GM23248 (cell line): ENCODE data around the gene ITPKB. TPM values are rescaled to one million over a fixed set of nuclear protein-coding genes. Genes with fewer than 3 reads are reported as not detected.

Source experiments
- DNase-seq: peaks from one replicate; pipeline ENCODE4 v3.0.0-alpha.2; 2015
- H2AFZ ChIP-seq: fragments of 200-600 bp; sonication (generic); 2 replicates; pipeline ENCODE4 v1.6.1; 2016; ENCODE audit warnings: antibody characterized with exemption
- H3F3A ChIP-seq: fragments of 200-600 bp; sonication (generic); 2 replicates; pipeline ENCODE4 v1.6.1; 2016; ENCODE audit warnings: mild to moderate bottlenecking, antibody characterized with exemption, mixed run types; ENCODE audit not compliant: insufficient read depth
- H3K27ac ChIP-seq: fragments of 200-600 bp; sonication (generic); 2 replicates; pipeline ENCODE4 v1.5.1; 2016; ENCODE audit warnings: mild to moderate bottlenecking
- H3K27me3 ChIP-seq: fragments of 200-600 bp; sonication (generic); replicated peaks from 2 replicates; pipeline ENCODE4 v1.6.1; 2016; ENCODE audit warnings: mild to moderate bottlenecking; ENCODE audit not compliant: insufficient read depth
- H3K36me3 ChIP-seq: fragments of 200-600 bp; sonication (generic); 2 replicates; pipeline ENCODE4 v1.6.1; 2016; ENCODE audit warnings: low read depth, mild to moderate bottlenecking
- H3K4me1 ChIP-seq: fragments of 200-600 bp; sonication (generic); 2 replicates; pipeline ENCODE4 v1.6.1; 2016; ENCODE audit warnings: mild to moderate bottlenecking; ENCODE audit not compliant: insufficient read depth
- H3K4me2 ChIP-seq: fragments of 200-600 bp; sonication (generic); one replicate; pipeline ENCODE4 v1.6.1; 2016; ENCODE audit warnings: mild to moderate bottlenecking; ENCODE audit not compliant: unreplicated experiment
- H3K4me3 ChIP-seq: fragments of 200-600 bp; sonication (generic); 2 replicates; pipeline ENCODE4 v1.5.1; 2016; ENCODE audit warnings: mild to moderate bottlenecking
- H3K79me2 ChIP-seq: fragments of 200-600 bp; sonication (generic); 2 replicates; pipeline ENCODE4 v1.6.1; 2016; ENCODE audit warnings: mild to moderate bottlenecking; ENCODE audit not compliant: insufficient read depth
- H3K9ac ChIP-seq: fragments of 200-600 bp; sonication (generic); 2 replicates; pipeline ENCODE4 v1.6.1; 2016; ENCODE audit warnings: mild to moderate bottlenecking
- H3K9me2 ChIP-seq: fragments of 200-600 bp; sonication (generic); 2 replicates; pipeline ENCODE4 v1.6.1; 2016; ENCODE audit warnings: mixed run types, mild to moderate bottlenecking, moderate library complexity; ENCODE audit not compliant: insufficient read depth
- H3K9me3 ChIP-seq: fragments of 200-600 bp; sonication (generic); one replicate; pipeline ENCODE4 v1.6.1; 2017; ENCODE audit warnings: low read depth
- H4K20me1 ChIP-seq: fragments of 200-600 bp; sonication (generic); 2 replicates; pipeline ENCODE4 v1.6.0; 2016; ENCODE audit not compliant: insufficient read depth
- EZH2 ChIP-seq: fragments of 200-600 bp; sonication (generic); IDR thresholded peaks from 2 replicates; pipeline ENCODE4 v1.6.1; 2018; ENCODE audit warnings: antibody characterized with exemption, mild to moderate bottlenecking; ENCODE audit not compliant: insufficient read depth, poor library complexity, severe bottlenecking
- EZH2phosphoT487 ChIP-seq: fragments of 200-600 bp; sonication (generic); IDR thresholded peaks from 2 replicates; pipeline ENCODE4 v1.6.1; 2018; ENCODE audit warnings: antibody characterized with exemption, moderate library complexity, mild to moderate bottlenecking, low read depth; ENCODE audit not compliant: insufficient read depth
- WGBS, 2 experiments: methylation state at CpG; one replicate each; pipeline ENCODE4 v1.1.6; 2015 to 2017; ENCODE audit warnings: low lambda C conversion rate in 2 of 2, low coverage in 1 of 2; ENCODE audit errors: missing lambda C conversion rate in 2 of 2; 5-methylcytosine and 5-hydroxymethylcytosine counted together
- in situ Hi-C: fragments of 300-500 bp; cut with MboI; formaldehyde crosslinking; loops from 2 replicates; pipeline ENCODE4 v1.15.0; 2020
- polyA plus RNA-seq: library from polyadenylated mRNA; unstranded; fragments of >200 nt; fragmentation: Nextera tagmentation; extraction: Ambion mirVana; gene quantifications from 2 replicates; pipeline ENCODE4 v1.2.1, GENCODE V29; 2016
- total RNA-seq: library from RNA; depleted of rRNA; stranded (reverse); fragments of >200 nt; shearing (Covaris generic); gene quantifications from 2 replicates; pipeline ENCODE4 v1.2.3, GENCODE V29; 2014

Gene ITPKB
- total and polyA plus RNA-seq, 2 experiments from 2014 or later: 0.26 to 0.86 TPM

DNA sequence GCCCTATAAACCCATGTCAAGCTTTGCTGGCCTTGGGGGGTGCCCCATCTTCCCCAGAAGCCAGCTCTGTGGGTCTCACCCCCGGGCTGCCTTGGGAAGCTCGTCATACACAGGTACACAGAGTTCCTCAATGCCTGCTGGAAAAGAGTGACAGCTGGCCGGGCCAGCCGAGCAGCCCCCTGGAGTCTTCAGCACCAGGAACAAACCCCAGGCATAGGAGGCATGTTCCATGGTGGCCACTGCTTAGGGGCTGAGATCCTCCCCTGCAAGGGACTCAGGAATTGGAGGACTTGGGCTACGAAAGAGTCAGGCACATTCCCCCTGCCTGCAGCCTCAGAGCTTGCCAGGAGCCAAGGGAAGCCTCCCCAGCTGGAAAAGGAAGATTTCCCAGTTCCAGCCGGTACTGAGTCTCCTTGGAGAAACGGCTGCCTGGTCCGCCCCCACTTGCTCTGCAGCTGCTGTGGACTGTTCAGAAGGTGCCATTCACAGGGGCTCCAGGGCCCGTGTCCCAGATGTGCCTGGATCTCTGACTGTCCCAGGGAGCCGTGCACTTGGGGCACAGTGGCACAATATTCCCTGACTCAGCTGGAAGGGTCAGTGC, 101.0 kb downstream of the ITPKB start:
- Histone ChIP-seq H3K9ac (no peak overlapping the region), H2AFZ (no peak overlapping the region), H3K27ac (no peak overlapping the region), H3K4me1 (0 out of 2 replicates have a peak, but pooled peaks cover 3% of the 10 kb centered on the region), H3K4me3 (no peak overlapping the region), H3F3A (no peaks in the 10 kb centered on the region), H3K9me2 (no peaks in the 10 kb centered on the region), H3K27me3 (no peaks in the 10 kb centered on the region), H4K20me1 (no peaks in the 10 kb centered on the region), H3K9me3 (no peaks in the 10 kb centered on the region), H3K4me2 (no peak overlapping the region), H3K79me2 (no peaks in the 10 kb centered on the region), H3K36me3 (no peaks in the 10 kb centered on the region)
- in situ Hi-C loops: loop anchor here (10.0 kb wide), 1 partner anchor 807 kb away; no protein-coding TSS in a partner anchor
- TF ChIP-seq EZH2: no peak
- TF ChIP-seq EZH2phosphoT487: no peak
- DNase-seq: no peak
- WGBS, 2 experiments: 69 to 78% methylated on average over 10 of the region's 10 CpGs

DNA sequence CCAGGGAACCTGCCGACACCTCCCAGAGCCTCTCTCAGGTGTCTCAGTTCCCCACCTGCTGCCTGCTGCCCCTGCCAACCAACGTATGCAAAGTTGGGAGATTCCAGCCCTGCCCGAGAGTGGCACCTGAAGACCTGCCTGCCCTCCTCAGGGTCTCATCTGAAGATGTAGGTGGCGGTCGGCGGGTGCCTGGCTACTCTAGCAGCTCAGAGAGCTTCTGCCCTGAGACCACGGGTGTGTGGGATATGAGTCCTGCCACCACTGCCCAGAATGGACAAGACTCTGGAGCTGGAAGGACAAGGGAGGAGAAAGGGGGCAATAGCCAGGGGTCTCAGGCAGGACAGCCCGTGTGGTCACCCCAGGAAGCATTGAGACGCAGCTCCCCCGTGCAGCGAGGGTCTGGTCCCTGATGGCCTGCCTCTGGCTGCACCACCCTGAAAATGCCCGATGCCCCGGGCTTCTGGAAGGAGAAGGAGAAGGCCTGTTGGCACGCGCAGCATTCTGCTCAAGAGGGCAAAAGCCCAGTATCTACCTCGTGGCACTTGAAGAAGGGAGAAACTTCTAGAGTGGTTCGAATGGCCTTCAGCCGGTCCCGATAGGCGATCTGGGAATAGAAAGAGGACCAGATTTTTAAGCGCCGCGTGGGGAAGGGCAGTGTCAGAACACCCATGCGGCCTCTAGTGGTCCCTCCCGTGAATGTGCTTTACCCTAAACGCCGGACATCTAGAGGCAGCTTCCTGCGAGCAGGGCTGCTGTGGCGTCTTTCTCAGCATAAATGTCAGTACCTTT, 101.7 kb downstream of the ITPKB start:
- no peak for DNase-seq
- no peaks in the 10 kb centered on the region for H3K27me3 ChIP-seq
- WGBS, 2 experiments: 76 to 81% methylated on average over 28 to 29 of the region's 29 CpGs
- H3K4me2 ChIP-seq: no peak overlapping the region
- H3K4me3 ChIP-seq: no peak overlapping the region
- H3K36me3 ChIP-seq: no peaks in the 10 kb centered on the region
- no peaks in the 10 kb centered on the region for H3K9me3 ChIP-seq
- H3K79me2 ChIP-seq: no peaks in the 10 kb centered on the region
- no peaks in the 10 kb centered on the region for H3K9me2 ChIP-seq
- H2AFZ ChIP-seq: no peak overlapping the region
- TF ChIP-seq EZH2 (no peak), EZH2phosphoT487 (no peak)
- in situ Hi-C loops: loop anchor here (10.0 kb wide), 1 partner anchor 807 kb away; no protein-coding TSS in a partner anchor
- H3K4me1 ChIP-seq: no peaks in the 10 kb centered on the region
- H3F3A ChIP-seq: no peaks in the 10 kb centered on the region
- H3K27ac ChIP-seq: no peak overlapping the region
- H3K9ac ChIP-seq: no peak overlapping the region
- H4K20me1 ChIP-seq: no peaks in the 10 kb centered on the region

- Histone ChIP-seq H3K9me2 (no peaks in the 10 kb centered on the region), H3K27me3 (no peaks in the 10 kb centered on the region), H3K4me3 (no peak overlapping the region), H3K79me2 (no peaks in the 10 kb centered on the region), H4K20me1 (no peaks in the 10 kb centered on the region), H3F3A (no peaks in the 10 kb centered on the region), H3K27ac (no peak overlapping the region), H3K36me3 (no peaks in the 10 kb centered on the region), H3K9me3 (no peaks in the 10 kb centered on the region), H3K9ac (no peak overlapping the region), H3K4me2 (no peak overlapping the region), H3K4me1 (no peaks in the 10 kb centered on the region), H2AFZ (no peak overlapping the region)
- in situ Hi-C loops: loop anchor here (10.0 kb wide), 1 partner anchor 808 kb away; no protein-coding TSS in a partner anchor
- TF ChIP-seq EZH2phosphoT487 (no peak), EZH2 (no peak)
- no peak for DNase-seq
- 95 to 100% methylated on average over 1 of the region's 1 CpG for WGBS, 2 experiments
Measured at GRCh38 chr1:226636847-226637096, 102.3 kb downstream of the ITPKB start.

- in situ Hi-C loops: loop anchor here (10.0 kb wide), 1 partner anchor 809 kb away; no protein-coding TSS in a partner anchor
- Histone ChIP-seq H3K9me2 (no peaks in the 10 kb centered on the region), H3K4me3 (no peak overlapping the region), H3K79me2 (no peaks in the 10 kb centered on the region), H2AFZ (no peak overlapping the region), H3K36me3 (no peaks in the 10 kb centered on the region), H3K9me3 (no peaks in the 10 kb centered on the region), H3F3A (no peaks in the 10 kb centered on the region), H3K27ac (no peak overlapping the region), H4K20me1 (no peaks in the 10 kb centered on the region), H3K9ac (no peak overlapping the region), H3K27me3 (no peaks in the 10 kb centered on the region), H3K4me2 (no peak overlapping the region), H3K4me1 (no peaks in the 10 kb centered on the region)
- WGBS, 2 experiments: 92 to 93% methylated on average over 10 to 11 of the region's 11 CpGs
- TF ChIP-seq EZH2phosphoT487 (no peak), EZH2 (no peak)
- DNase-seq: no peak
Measured at GRCh38 chr1:226635456-226635941, 103.6 kb downstream of the ITPKB start.
